ENCODE measurements around the gene TANC1. TPM values are rescaled to one million over a fixed set of nuclear protein-coding genes. Genes with fewer than 3 reads are reported as not detected.

The TANC1 gene
- total RNA-seq, 1 donor from 2014 or later: 18.5 TPM

DNA sequence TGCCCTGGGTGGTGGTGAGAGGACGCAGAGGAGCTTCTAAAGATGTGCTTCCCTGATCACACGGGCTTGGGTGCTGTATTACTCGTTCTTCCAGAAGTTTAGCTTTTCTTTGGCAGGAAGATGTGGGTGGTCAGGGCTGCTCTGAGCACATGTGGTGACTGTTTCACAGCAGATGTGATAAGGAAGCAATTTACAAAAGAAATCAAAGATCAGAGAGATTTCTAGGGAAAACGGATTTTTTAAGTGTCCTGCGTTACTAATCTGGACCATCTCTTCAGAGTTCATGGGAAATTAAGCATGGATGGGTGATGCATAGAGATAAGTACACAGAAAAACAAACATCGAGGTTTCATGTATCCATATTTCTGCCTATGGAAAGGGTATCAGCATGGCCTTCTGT lies 218.7 kb downstream of the TANC1 start:
- DNase-seq (ENCODE audit: low read depth): no peak
- Histone ChIP-seq H3K4me3 (ENCODE audit: low read depth, low read length) (no peak overlapping the region), H3K27me3 (ENCODE audit: control insufficient read depth, insufficient read depth, low read length) (no peaks in the 10 kb centered on the region), H3K36me3 (ENCODE audit: control insufficient read depth, insufficient read depth, low read length) (no peaks in the 10 kb centered on the region)
- TF ChIP-seq CTCF (IDR thresholded peaks at IDR 0.05; ENCODE audit: insufficient read depth, low read length, poor library complexity, severe bottlenecking): no peak

DNA sequence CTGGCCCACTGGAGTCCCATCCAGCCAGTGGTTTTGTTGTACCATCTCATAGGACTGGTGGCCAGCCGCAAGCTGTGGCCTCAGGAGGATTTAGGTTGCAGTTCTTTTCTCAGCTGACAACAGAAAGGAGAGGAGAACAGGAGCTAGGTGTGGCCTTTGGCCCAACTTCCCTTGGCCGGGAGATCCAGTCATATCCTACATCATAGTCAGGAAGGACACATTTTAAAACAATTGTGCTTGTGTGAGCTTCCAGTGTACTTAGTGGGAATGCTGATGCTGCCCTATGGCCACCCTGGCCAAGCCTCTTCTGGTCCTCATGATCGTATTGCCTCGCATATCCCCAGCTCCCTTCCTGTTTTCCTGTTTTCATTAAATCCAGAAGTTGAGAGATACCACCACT lies 220.0 kb downstream of the TANC1 start:
- H3K36me3 ChIP-seq (ENCODE audit: control insufficient read depth, insufficient read depth, low read length): no peaks in the 10 kb centered on the region
- no peak overlapping the region for H3K4me3 ChIP-seq (ENCODE audit: low read depth, low read length)
- no peaks in the 10 kb centered on the region for H3K27me3 ChIP-seq (ENCODE audit: control insufficient read depth, insufficient read depth, low read length)
- DNase-seq (ENCODE audit: low read depth): no peak
- TF ChIP-seq CTCF (IDR thresholded peaks at IDR 0.05; ENCODE audit: insufficient read depth, low read length, poor library complexity, severe bottlenecking): no peak

DNA sequence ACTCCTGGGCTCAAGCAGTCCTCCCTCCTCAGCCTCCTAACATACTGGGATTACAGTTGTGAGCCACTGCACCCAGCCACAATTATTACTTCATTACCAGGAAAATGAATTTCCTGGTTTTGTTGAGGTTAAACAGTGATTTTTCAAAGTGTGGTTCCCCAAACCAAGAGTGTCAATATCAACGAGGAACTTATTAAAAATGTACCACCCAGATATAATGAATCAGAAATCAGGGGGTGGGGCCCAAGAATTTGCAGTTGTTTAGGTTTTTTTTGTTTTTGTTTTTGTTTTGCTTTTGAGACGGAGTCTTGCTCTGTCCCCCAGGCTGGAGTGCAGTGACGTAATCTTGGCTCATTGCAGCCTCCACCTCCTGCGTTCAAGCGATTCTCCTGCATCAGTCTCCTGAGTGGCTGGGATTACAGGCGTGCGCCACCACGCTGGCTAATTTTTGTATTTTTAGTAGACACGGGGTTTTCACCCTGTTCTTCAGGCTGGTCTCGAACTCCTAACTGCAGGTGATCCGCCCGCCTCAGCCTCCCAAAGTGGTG lies 224.0 kb downstream of the TANC1 start:
- TF ChIP-seq CTCF (IDR thresholded peaks at IDR 0.05; ENCODE audit: insufficient read depth, low read length, poor library complexity, severe bottlenecking): no peak
- Histone ChIP-seq H3K36me3 (ENCODE audit: control insufficient read depth, insufficient read depth, low read length) (no peaks in the 10 kb centered on the region), H3K27me3 (ENCODE audit: control insufficient read depth, insufficient read depth, low read length) (no peaks in the 10 kb centered on the region), H3K4me3 (ENCODE audit: low read depth, low read length) (no peak overlapping the region)
- no peak for DNase-seq (ENCODE audit: low read depth)

- TF ChIP-seq CTCF (IDR thresholded peaks at IDR 0.05; ENCODE audit: insufficient read depth, low read length, poor library complexity, severe bottlenecking): no peak
- Histone ChIP-seq H3K27me3 (ENCODE audit: control insufficient read depth, insufficient read depth, low read length) (no peaks in the 10 kb centered on the region), H3K36me3 (ENCODE audit: control insufficient read depth, insufficient read depth, low read length) (no peaks in the 10 kb centered on the region), H3K4me3 (ENCODE audit: low read depth, low read length) (no peak overlapping the region)
- DNase-seq (ENCODE audit: low read depth): no peak
These were observed 225.4 kb downstream of the TANC1 start for GRCh38 chr2:159193791-159194190.

DNA sequence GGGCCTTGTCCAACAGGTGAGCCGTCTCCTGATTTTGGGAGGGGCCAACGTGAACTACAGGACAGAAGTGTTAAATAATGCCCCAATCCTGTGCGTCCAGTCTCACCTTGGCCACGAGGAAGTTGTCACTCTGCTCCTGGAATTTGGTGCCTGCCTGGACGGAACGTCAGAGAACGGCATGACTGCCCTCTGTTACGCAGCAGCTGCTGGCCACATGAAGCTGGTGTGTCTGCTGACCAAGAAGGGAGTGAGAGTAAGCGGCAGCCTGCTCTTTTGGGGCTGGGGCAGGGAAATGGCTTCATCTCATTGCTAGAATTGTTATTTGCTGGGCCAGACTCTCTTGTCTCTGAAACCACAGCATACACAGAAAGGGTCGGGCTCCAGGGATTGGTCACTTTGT lies 225.8 kb downstream of the TANC1 start:
- no peak for TF ChIP-seq CTCF (IDR thresholded peaks at IDR 0.05; ENCODE audit: insufficient read depth, low read length, poor library complexity, severe bottlenecking)
- Histone ChIP-seq H3K27me3 (ENCODE audit: control insufficient read depth, insufficient read depth, low read length) (no peaks in the 10 kb centered on the region), H3K4me3 (ENCODE audit: low read depth, low read length) (no peak overlapping the region), H3K36me3 (ENCODE audit: control insufficient read depth, insufficient read depth, low read length) (no peaks in the 10 kb centered on the region)
- DNase-seq (ENCODE audit: low read depth): no peak

DNA sequence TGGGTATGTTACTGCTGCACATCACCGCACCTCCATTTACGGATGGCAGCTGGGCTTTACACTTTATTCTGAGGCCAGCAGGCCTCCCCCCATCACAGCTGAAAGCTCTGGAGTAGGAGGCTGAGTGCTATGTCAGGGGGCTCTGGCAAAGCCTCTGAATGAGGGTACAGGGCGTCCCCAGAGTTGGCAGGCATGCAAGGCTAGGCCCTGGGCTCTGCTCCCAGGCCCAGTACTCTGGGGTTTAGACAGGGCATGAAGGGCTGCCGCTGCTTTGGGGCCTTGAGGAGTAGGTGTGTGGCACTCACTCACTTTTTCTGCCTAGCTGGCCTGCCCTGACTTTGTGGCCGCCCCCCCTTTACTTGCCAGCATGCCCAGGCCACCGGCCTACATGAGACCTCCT lies 227.3 kb downstream of the TANC1 start:
- no peaks in the 10 kb centered on the region for H3K36me3 ChIP-seq (ENCODE audit: control insufficient read depth, insufficient read depth, low read length)

More for the DNA sequence above, 227.3 kb downstream of the TANC1 start:
- no peak for TF ChIP-seq CTCF (IDR thresholded peaks at IDR 0.05; ENCODE audit: insufficient read depth, low read length, poor library complexity, severe bottlenecking)
- no peaks in the 10 kb centered on the region for H3K27me3 ChIP-seq (ENCODE audit: control insufficient read depth, insufficient read depth, low read length)
- DNase-seq (ENCODE audit: low read depth): no peak
- H3K4me3 ChIP-seq (ENCODE audit: low read depth, low read length): no peak overlapping the region
